Measurements from ENCODE around the gene PARD3. TPM values are rescaled to one million over a fixed set of nuclear protein-coding genes. Genes with fewer than 3 reads are reported as not detected.

Gene PARD3
- total RNA-seq, 2 experiments from 2014 or later: 0.53 to 0.71 TPM

DNA sequence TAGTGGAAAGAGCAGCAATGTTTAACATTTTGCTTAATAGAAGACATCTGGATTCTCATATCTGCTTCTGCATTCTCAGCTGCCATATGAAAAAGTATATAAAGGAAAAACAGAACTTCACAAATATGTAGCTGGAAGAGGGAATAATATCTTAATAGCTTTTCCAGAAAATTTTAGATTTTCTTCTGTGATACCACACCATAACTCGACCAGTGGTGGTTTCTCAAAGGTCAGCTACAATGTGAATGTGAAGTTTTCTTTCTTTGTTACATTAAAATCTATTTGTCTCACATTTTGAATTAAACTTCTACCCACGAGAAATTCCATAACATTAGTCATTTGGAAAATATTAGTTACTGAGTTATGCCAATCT lies 339.8 kb downstream of the PARD3 start:
- ATAC-seq (ENCODE audit: poor library complexity) (no peak), DNase-seq (no peak)
- Histone ChIP-seq H3K27ac (ENCODE audit: low read depth in 1 of 2, low read length in 2 of 2) (no peak overlapping the region), H3K4me3 (ENCODE audit: low read length) (no peak overlapping the region), H3K36me3 (ENCODE audit: insufficient read depth, low read length) (no peaks in the 10 kb centered on the region), H3K4me1 (ENCODE audit: insufficient read depth, low read length) (no peaks in the 10 kb centered on the region), H3K9me3 (ENCODE audit: control insufficient read depth in 1 of 2, insufficient read depth in 1 of 2, low read length in 2 of 2) (no peaks in the 10 kb centered on the region), H3K27me3 (ENCODE audit: control insufficient read depth in 1 of 2, insufficient read depth in 2 of 2, low read length in 2 of 2) (no peaks in the 10 kb centered on the region)
- ChIA-PET CTCF (no interaction called here), POLR2A (no interaction called here)
- H3K27me3 Mint-ChIP-seq: no peaks in the 10 kb centered on the region
- H3K27ac Mint-ChIP-seq: no peak overlapping the region
- intact Hi-C loops (cut with DNase I, micrococcal nuclease): no loop called here
- no peak for TF ChIP-seq CTCF (IDR thresholded peaks at IDR 0.05)
- H3K4me1 Mint-ChIP-seq (ENCODE audit: low read depth): no peaks in the 10 kb centered on the region
- H3K4me3 Mint-ChIP-seq: no peak overlapping the region
- no peaks in the 10 kb centered on the region for H3K36me3 Mint-ChIP-seq (ENCODE audit: low read depth)
- no peaks in the 10 kb centered on the region for H3K9me3 Mint-ChIP-seq

GRCh38 chr10:34474555-34475273 lies 340.4 kb downstream of the PARD3 start:
- Histone ChIP-seq H3K9me3 (ENCODE audit: control insufficient read depth in 1 of 2, insufficient read depth in 1 of 2, low read length in 2 of 2) (no peaks in the 10 kb centered on the region), H3K27me3 (ENCODE audit: control insufficient read depth in 1 of 2, insufficient read depth in 2 of 2, low read length in 2 of 2) (no peaks in the 10 kb centered on the region), H3K4me1 (ENCODE audit: insufficient read depth, low read length) (no peaks in the 10 kb centered on the region), H3K36me3 (ENCODE audit: insufficient read depth, low read length) (no peaks in the 10 kb centered on the region), H3K4me3 (ENCODE audit: low read length) (no peak overlapping the region), H3K27ac (ENCODE audit: low read depth in 1 of 2, low read length in 2 of 2) (no peak overlapping the region)
- no peak for TF ChIP-seq CTCF (IDR thresholded peaks at IDR 0.05)
- Mint-ChIP-seq H3K36me3 (ENCODE audit: low read depth) (no peaks in the 10 kb centered on the region), H3K4me1 (ENCODE audit: low read depth) (no peaks in the 10 kb centered on the region), H3K4me3 (no peak overlapping the region), H3K9me3 (no peaks in the 10 kb centered on the region), H3K27ac (no peak overlapping the region), H3K27me3 (no peaks in the 10 kb centered on the region)
- intact Hi-C loops (cut with DNase I, micrococcal nuclease): no loop called here
- ChIA-PET CTCF (no interaction called here), POLR2A (no interaction called here)
- no peak for ATAC-seq (ENCODE audit: poor library complexity)
- no peak for DNase-seq

GRCh38 chr10:34474009-34474376 lies 341.1 kb downstream of the PARD3 start:
- Histone ChIP-seq H3K4me3 (ENCODE audit: low read length) (no peak overlapping the region), H3K9me3 (ENCODE audit: control insufficient read depth in 1 of 2, insufficient read depth in 1 of 2, low read length in 2 of 2) (no peaks in the 10 kb centered on the region), H3K36me3 (ENCODE audit: insufficient read depth, low read length) (no peaks in the 10 kb centered on the region), H3K27me3 (ENCODE audit: control insufficient read depth in 1 of 2, insufficient read depth in 2 of 2, low read length in 2 of 2) (no peaks in the 10 kb centered on the region), H3K4me1 (ENCODE audit: insufficient read depth, low read length) (no peaks in the 10 kb centered on the region), H3K27ac (ENCODE audit: low read depth in 1 of 2, low read length in 2 of 2) (no peak overlapping the region)
- intact Hi-C loops (cut with DNase I, micrococcal nuclease): no loop called here
- DNase-seq: no peak
- no peak overlapping the region for H3K27ac Mint-ChIP-seq
- ChIA-PET POLR2A (no interaction called here), CTCF (no interaction called here)
- H3K4me3 Mint-ChIP-seq: no peak overlapping the region
- no peaks in the 10 kb centered on the region for H3K9me3 Mint-ChIP-seq
- no peaks in the 10 kb centered on the region for H3K4me1 Mint-ChIP-seq (ENCODE audit: low read depth)
- H3K36me3 Mint-ChIP-seq (ENCODE audit: low read depth): no peaks in the 10 kb centered on the region
- H3K27me3 Mint-ChIP-seq: no peaks in the 10 kb centered on the region
- no peak for ATAC-seq (ENCODE audit: poor library complexity)
- TF ChIP-seq CTCF (IDR thresholded peaks at IDR 0.05): no peak
